K562 (cell line): ENCODE results near the gene KASH5.

ENCODE experiments used
- CTBP1 ChIP-seq: fragments of 450-650 bp; IDR thresholded peaks from 2 replicates; pipeline ENCODE4 v1.6.1; 2016; ENCODE audit warnings: borderline replicate concordance
- HNRNPL ChIP-seq: fragments of 200-400 bp; formaldehyde crosslinking; IDR thresholded peaks from 2 replicates; pipeline ENCODE4 v1.6.1; 2017; ENCODE audit warnings: low read depth, mild to moderate bottlenecking, low read length
- MNT ChIP-seq, 2 experiments: fragments of 450-650 bp; conservative IDR thresholded peaks; 2 replicates each; pipeline ENCODE4 v1.6.1; 2017; ENCODE audit warnings: mild to moderate bottlenecking in 2 of 2, moderate library complexity in 2 of 2
- SIX5 ChIP-seq, 2 experiments: IDR thresholded peaks; 2 replicates each; pipeline ENCODE4 v1.6.1; 2011; ENCODE audit warnings: low read length in 2 of 2, borderline replicate concordance in 1 of 2, low read depth in 1 of 2, mild to moderate bottlenecking in 1 of 2, moderate library complexity in 1 of 2; ENCODE audit not compliant: insufficient read depth in 1 of 2
- ZEB2 ChIP-seq: fragments of 450-650 bp; IDR thresholded peaks from 2 replicates; pipeline ENCODE4 v1.6.1; 2016
- TF ChIP-seq, protein P1 (sequence below): sonication (generic); formaldehyde crosslinking; IDR thresholded peaks from 2 replicates; pipeline ENCODE4 v1.8.1; 2023; ENCODE audit warnings: mild to moderate bottlenecking, missing genetic modification reagents

- no peak for TF ChIP-seq ZEB2
- TF ChIP-seq SIX5 (IDR thresholded peaks at IDR 0.05; ENCODE audit: borderline replicate concordance in 1 of 2, insufficient read depth in 1 of 2, low read depth in 1 of 2, low read length in 2 of 2), result no peak
- TF ChIP-seq MNT (conservative IDR thresholded peaks at IDR 0.05), result no peak
- TF ChIP-seq, protein P1, sequence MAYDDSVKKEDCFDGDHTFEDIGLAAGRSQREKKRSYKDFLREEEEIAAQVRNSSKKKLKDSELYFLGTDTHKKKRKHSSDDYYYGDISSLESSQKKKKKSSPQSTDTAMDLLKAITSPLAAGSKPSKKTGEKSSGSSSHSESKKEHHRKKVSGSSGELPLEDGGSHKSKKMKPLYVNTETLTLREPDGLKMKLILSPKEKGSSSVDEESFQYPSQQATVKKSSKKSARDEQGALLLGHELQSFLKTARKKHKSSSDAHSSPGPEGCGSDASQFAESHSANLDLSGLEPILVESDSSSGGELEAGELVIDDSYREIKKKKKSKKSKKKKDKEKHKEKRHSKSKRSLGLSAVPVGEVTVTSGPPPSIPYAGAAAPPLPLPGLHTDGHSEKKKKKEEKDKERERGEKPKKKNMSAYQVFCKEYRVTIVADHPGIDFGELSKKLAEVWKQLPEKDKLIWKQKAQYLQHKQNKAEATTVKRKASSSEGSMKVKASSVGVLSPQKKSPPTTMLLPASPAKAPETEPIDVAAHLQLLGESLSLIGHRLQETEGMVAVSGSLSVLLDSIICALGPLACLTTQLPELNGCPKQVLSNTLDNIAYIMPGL (CRISPR knock-in tag), result no peak
- no peak for TF ChIP-seq CTBP1
- no peak for TF ChIP-seq HNRNPL
Measured at GRCh38 chr19:49414256-49414655, 26.2 kb downstream of the KASH5 start.
